SU-DHL-6 (cell line): ENCODE results near the gene RB1.

Experiments
- CTCF ChIP-seq: fragments of 200-600 bp; sonication (generic); IDR thresholded peaks from one replicate; pipeline ENCODE4 v1.5.1; 2017; ENCODE audit warnings: antibody characterized with exemption, mild to moderate bottlenecking, low read length, moderate library complexity; ENCODE audit not compliant: insufficient read depth, poor library complexity, severe bottlenecking
- EZH2phosphoT487 ChIP-seq: fragments of 200-600 bp; sonication (generic), shearing (Covaris generic); conservative IDR thresholded peaks from 2 replicates; pipeline ENCODE4 v1.6.1; 2018; ENCODE audit warnings: mild to moderate bottlenecking, antibody characterized with exemption, low read length, moderate library complexity, mixed read lengths

- no peak for TF ChIP-seq CTCF
- no peak for TF ChIP-seq EZH2phosphoT487
Measured at GRCh38 chr13:48487968-48488367, 184.4 kb downstream of the RB1 start.
